Measurements from ENCODE around the gene CLIP4.

DNA sequence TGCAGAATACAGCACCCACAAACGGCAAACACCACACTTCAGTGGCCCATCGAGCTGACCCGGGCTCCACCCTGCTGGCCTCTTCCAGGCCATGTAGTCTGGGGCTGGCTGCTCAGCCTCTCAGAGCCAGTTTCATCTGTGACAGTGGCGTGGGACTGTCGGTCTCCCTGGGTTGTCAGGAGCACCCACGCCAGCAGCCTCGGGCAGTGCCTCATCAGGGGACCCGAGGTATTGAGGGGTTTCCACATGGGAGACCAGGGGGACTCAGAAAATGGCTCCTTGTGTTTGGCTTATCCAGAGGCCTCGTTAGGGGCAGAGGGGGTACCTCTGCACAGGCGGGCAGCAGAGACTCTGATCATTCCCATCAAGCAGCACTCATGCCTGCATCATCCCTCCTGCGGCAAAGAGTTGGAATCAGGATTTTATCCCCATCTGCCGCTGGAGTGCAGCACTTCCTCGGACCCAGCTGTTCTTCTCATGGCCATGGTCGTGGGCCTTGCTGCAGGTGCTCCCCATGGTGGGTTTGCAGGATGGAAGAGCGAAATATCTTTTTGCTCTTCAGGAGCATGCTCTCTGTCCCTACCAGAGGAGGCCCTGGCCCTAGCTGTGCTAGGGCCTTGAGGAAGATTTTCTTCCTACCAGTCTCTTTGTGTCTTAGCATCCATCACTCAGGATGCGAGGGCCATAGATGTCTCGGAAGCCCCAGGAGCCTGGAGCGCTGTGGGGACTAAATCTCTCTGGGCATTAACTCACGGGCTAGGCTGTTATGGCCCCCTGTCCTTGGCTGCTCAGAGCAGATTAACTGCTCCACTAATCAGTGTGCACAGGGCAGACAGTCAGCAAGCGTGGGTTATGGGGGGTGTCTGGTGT lies 100.8 kb downstream of the CLIP4 start:
- TF ChIP-seq, protein P1, sequence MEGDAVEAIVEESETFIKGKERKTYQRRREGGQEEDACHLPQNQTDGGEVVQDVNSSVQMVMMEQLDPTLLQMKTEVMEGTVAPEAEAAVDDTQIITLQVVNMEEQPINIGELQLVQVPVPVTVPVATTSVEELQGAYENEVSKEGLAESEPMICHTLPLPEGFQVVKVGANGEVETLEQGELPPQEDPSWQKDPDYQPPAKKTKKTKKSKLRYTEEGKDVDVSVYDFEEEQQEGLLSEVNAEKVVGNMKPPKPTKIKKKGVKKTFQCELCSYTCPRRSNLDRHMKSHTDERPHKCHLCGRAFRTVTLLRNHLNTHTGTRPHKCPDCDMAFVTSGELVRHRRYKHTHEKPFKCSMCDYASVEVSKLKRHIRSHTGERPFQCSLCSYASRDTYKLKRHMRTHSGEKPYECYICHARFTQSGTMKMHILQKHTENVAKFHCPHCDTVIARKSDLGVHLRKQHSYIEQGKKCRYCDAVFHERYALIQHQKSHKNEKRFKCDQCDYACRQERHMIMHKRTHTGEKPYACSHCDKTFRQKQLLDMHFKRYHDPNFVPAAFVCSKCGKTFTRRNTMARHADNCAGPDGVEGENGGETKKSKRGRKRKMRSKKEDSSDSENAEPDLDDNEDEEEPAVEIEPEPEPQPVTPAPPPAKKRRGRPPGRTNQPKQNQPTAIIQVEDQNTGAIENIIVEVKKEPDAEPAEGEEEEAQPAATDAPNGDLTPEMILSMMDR (conservative IDR thresholded peaks at IDR 0.05; ENCODE audit: low read depth, low read length) = no peak
- TF ChIP-seq EZH2 (IDR thresholded peaks at IDR 0.05; ENCODE audit: borderline replicate concordance, low read depth, low read length, poor library complexity, severe bottlenecking) = no peak
